Prostate gland (tissue), 2 donors: ENCODE measurements around the gene TMEM221. TPM values are rescaled to one million over a fixed set of nuclear protein-coding genes. Genes with fewer than 3 reads are reported as not detected.

ENCODE experiments used
- DNase-seq: peaks from one replicate; pipeline ENCODE4 v3.0.0-alpha.2; 2019; ENCODE audit warnings: low spot score
- H3K27ac ChIP-seq, 2 donors: fragments of 200-600 bp; sonication (generic); 2 replicates each; pipeline ENCODE4 v1.5.1; 2017 to 2019
- H3K27me3 ChIP-seq: fragments of 200-600 bp; sonication (generic); replicated peaks from 2 replicates; pipeline ENCODE4 v1.5.1; 2019; ENCODE audit not compliant: insufficient read depth
- H3K36me3 ChIP-seq, 2 donors: fragments of 200-600 bp; sonication (generic); 1 replicate in 1 of 2; 2 replicates in 1 of 2; pipeline versions ENCODE4 v1.5.1 to v1.8.1; 2017 to 2019
- H3K4me1 ChIP-seq: fragments of 200-600 bp; sonication (generic); replicated peaks from 2 replicates; pipeline ENCODE4 v1.5.1; 2019
- H3K4me3 ChIP-seq, 2 donors: fragments of 200-600 bp; sonication (generic); 2 replicates each; pipeline ENCODE4 v1.5.1; 2017 to 2019
- H3K9me3 ChIP-seq: fragments of 200-600 bp; sonication (generic); 2 replicates; pipeline ENCODE4 v1.5.1; 2017
- CTCF ChIP-seq, 4 experiments: fragments of 200-600 bp in 2 of 4; fragments of 450-650 bp in 2 of 4; sonication (generic) in 2 of 4; IDR thresholded peaks; 1 replicate in 3 of 4; 2 replicates in 1 of 4; pipeline ENCODE4 v1.5.1; 2016 to 2019; ENCODE audit warnings: antibody characterized with exemption in 4 of 4, mild to moderate bottlenecking in 2 of 4, moderate library complexity in 2 of 4
- POLR2A ChIP-seq: fragments of 450-650 bp; IDR thresholded peaks from one replicate; pipeline ENCODE4 v1.6.1; 2016; ENCODE audit warnings: antibody characterized with exemption, mild to moderate bottlenecking
- POLR2AphosphoS5 ChIP-seq: sonication (generic); formaldehyde crosslinking; IDR thresholded peaks from one replicate; pipeline ENCODE4 v1.6.1; 2017; ENCODE audit warnings: antibody characterized with exemption
- WGBS: methylation state at CpG from one replicate; pipeline ENCODE4 v1.1.5; 2018; 5-methylcytosine and 5-hydroxymethylcytosine counted together
- intact Hi-C: fragments of 100-400 bp; cut with DNase I; formaldehyde crosslinking; loops from one replicate; pipeline ENCODE4 v1.14.2; 2022
- total RNA-seq, 2 donors: library from RNA; depleted of rRNA; stranded (reverse); fragments of >200 nt; gene quantifications; one replicate each; pipeline ENCODE4 v1.1.0, GENCODE V29; 2016

The TMEM221 gene
- total RNA-seq, 2 donors from 2014 or later: 1.4 to 1.7 TPM

GRCh38 chr19:17391371-17392151 is 56.9 kb downstream of the TMEM221 start:
- Histone ChIP-seq H3K27ac (no peak overlapping the region), H3K4me1 (peaks cover 3% of the 10 kb centered on the region), H3K9me3 (no peaks in the 10 kb centered on the region), H3K36me3 (no peaks in the 10 kb centered on the region), H3K4me3 (peak overlapping the region; percentile 28 to 29), H3K27me3 (no peaks in the 10 kb centered on the region)
- TF ChIP-seq POLR2A: no peak
- no peak for TF ChIP-seq POLR2AphosphoS5
- TF ChIP-seq CTCF (IDR thresholded peaks at IDR 0.05): no peak
- intact Hi-C loops: no loop called here
- DNase-seq: no peak
- WGBS: 11% methylated on average over 26 of the region's 26 CpGs

DNA sequence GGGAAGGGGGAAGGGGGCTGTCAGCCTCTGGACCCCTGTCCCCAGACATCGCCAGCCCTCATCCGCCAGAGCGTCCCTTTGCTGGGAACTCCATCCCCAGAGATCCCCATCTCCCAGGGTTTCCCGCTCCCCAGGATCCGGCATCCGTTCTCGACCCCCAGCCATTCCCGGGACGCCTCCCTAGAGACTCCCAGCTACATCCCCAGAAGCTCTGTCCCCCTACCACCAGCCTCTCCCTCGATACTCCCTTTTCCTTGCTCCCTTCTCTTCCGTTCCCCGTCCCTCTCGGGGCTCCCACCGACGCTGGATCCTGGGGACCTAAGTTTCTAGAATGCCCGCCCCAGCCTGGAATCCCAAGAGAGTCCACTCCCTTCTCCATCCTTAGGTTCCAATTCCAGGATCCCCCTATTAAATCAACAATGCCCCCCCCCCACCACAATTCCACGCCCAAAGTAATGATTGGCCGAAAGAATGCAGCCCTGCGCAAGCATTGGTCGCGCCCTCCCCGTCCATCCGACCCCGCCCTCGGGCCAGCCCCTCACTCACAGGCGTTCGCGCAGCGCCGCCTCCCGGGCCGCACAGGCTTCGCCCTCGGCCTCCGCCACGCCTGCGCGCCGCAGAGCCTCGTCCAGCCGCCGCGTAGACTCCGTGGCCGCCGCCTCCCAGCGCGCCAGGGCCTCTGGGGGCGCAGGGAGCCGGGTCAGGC is 57.6 kb downstream of the TMEM221 start:
- peak; percentile 85 for DNase-seq
- Histone ChIP-seq H3K4me1 (peaks cover 3% of the 10 kb centered on the region), H3K27ac (no peak overlapping the region), H3K9me3 (no peaks in the 10 kb centered on the region), H3K4me3 (peak overlapping the region; percentile 28 to 29), H3K36me3 (no peaks in the 10 kb centered on the region), H3K27me3 (no peaks in the 10 kb centered on the region)
- 1% methylated on average over 48 of the region's 50 CpGs for WGBS
- intact Hi-C loops: no loop called here
- TF ChIP-seq POLR2AphosphoS5 (peak; percentile 55), POLR2A (peak; percentile 12), CTCF (IDR thresholded peaks at IDR 0.05) (peak; percentile 43 to 94 (median 72))

DNA sequence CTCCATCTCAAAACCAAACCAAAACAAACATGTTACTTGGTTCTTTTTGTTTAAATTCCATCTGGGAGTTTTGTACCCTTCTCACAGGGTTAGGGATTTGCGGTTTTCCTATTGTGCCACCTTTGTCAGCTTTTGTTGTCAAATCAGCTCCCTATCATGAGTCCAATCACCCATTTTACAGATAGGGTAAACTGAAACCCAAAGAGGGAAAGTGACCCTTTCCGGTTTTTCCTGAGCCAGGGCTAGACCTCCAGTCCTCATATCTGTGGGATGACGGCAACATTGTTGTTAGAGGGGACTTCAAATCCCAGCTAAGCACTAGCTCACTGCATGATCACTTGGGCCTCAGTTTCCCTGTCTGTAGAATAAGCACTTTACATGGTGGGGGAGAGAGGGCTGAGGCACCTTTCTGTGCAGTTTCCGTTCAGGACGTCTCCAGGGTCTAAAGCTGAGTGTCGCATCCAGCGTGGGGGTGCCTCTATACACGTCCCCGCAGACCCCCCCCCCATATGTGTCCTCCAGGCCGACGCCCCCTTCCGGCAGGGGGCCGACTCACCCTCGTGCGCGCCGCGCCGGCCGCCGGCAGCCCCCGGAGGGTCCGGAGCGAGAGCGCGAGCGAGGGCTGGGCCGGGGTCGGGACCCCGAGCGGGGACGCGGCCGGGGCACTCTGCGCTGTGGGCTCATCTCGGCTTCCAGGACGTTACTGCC is 58.4 kb downstream of the TMEM221 start:
- no peak overlapping the region for H3K27ac ChIP-seq

DNA sequence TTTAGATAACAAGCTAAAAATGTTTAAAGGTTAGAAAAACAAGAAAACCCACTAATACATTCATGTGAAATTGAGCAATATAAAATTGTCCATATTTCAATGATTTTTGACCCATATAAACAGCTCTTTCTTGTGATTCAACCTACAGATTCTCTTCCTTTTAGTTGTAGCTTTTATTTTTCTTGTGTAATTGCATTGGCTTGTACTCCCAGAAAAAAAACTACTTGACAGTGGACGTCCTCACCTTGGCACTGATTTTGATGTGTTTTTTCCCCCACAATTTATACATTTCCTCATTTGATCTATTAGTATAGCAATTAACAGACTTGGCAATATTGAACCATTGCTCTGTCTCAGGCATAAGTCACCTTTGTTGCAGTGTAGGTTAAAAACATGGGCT is 59.2 kb downstream of the TMEM221 start:
- no peak overlapping the region for H3K4me3 ChIP-seq
- TF ChIP-seq POLR2A: no peak
- no peak for TF ChIP-seq POLR2AphosphoS5
- no peak for TF ChIP-seq CTCF (IDR thresholded peaks at IDR 0.05)
- no peaks in the 10 kb centered on the region for H3K36me3 ChIP-seq
- no peaks in the 10 kb centered on the region for H3K9me3 ChIP-seq
- no peak overlapping the region for H3K27ac ChIP-seq
- peaks cover 3% of the 10 kb centered on the region for H3K4me1 ChIP-seq
- DNase-seq: no peak
- no peaks in the 10 kb centered on the region for H3K27me3 ChIP-seq
- 41% methylated on average over 1 of the region's 1 CpG for WGBS
- intact Hi-C loops: loop anchor here (5.0 kb wide), 1 partner anchor 97 kb away; no protein-coding TSS in a partner anchor

More for the DNA sequence above, 58.4 kb downstream of the TMEM221 start:
- 16% methylated on average over 14 of the region's 37 CpGs for WGBS
- H3K9me3 ChIP-seq: no peaks in the 10 kb centered on the region
- peak overlapping the region; percentile 28 to 29 for H3K4me3 ChIP-seq
- H3K36me3 ChIP-seq: no peaks in the 10 kb centered on the region
- TF ChIP-seq POLR2A (no peak), CTCF (IDR thresholded peaks at IDR 0.05) (no peak), POLR2AphosphoS5 (no peak)
- H3K4me1 ChIP-seq: peaks cover 3% of the 10 kb centered on the region
- intact Hi-C loops: loop anchor here (5.0 kb wide), 1 partner anchor 98 kb away; no protein-coding TSS in a partner anchor
- no peaks in the 10 kb centered on the region for H3K27me3 ChIP-seq
- DNase-seq: no peak
